Mesenchymal stem cell (in vitro differentiated cells and primary cell): ENCODE measurements around the gene ADD3.
"Not testable (repeated sequence)": the region's sequence is repeated elsewhere in the genome, so short reads cannot be mapped to it uniquely, and the experiment has no call there.

Source experiments
- DNase-seq: peaks from one replicate; pipeline ENCODE4 v3.0.0-alpha.2; 2013
- H2AFZ ChIP-seq: one replicate; pipeline ENCODE4 v1.6.1; 2013; ENCODE audit warnings: low read depth, mild to moderate bottlenecking, control low read depth, inconsistent platforms, low read length, moderate library complexity
- H2AK5ac ChIP-seq: 2 replicates; pipeline ENCODE4 v1.6.1; 2013; ENCODE audit warnings: low read length, moderate library complexity, mild to moderate bottlenecking, inconsistent platforms; ENCODE audit not compliant: severe bottlenecking
- H2BK120ac ChIP-seq: one replicate; pipeline ENCODE4 v1.6.1; 2013; ENCODE audit warnings: low read depth, mild to moderate bottlenecking, inconsistent platforms, low read length, moderate library complexity
- H2BK12ac ChIP-seq, 2 experiments: one replicate each; pipeline ENCODE4 v1.6.1; 2013; ENCODE audit warnings: inconsistent platforms in 2 of 2, low read length in 2 of 2, mild to moderate bottlenecking in 2 of 2, moderate library complexity in 2 of 2, control low read depth in 1 of 2
- H2BK15ac ChIP-seq: one replicate; pipeline ENCODE4 v1.6.1; 2013; ENCODE audit warnings: mild to moderate bottlenecking, low read depth, inconsistent platforms; ENCODE audit not compliant: poor library complexity, severe bottlenecking
- H2BK5ac ChIP-seq: 2 replicates; pipeline ENCODE4 v1.6.1; 2013; ENCODE audit warnings: low read depth, mild to moderate bottlenecking, low read length, control low read depth, inconsistent platforms; ENCODE audit not compliant: poor library complexity, severe bottlenecking
- H3K14ac ChIP-seq, 2 experiments: one replicate each; pipeline ENCODE4 v1.6.1; 2013; ENCODE audit warnings: inconsistent platforms in 2 of 2, low read length in 2 of 2, control low read depth in 1 of 2, mild to moderate bottlenecking in 1 of 2, moderate library complexity in 1 of 2
- H3K18ac ChIP-seq, 2 experiments: one replicate each; pipeline ENCODE4 v1.6.1; 2013; ENCODE audit warnings: inconsistent platforms in 2 of 2, low read length in 2 of 2, control low read depth in 1 of 2, low read depth in 1 of 2, mild to moderate bottlenecking in 1 of 2
- H3K23ac ChIP-seq, 2 experiments: one replicate each; pipeline ENCODE4 v1.6.1; 2013; ENCODE audit warnings: inconsistent platforms in 2 of 2, low read length in 2 of 2, mild to moderate bottlenecking in 2 of 2, moderate library complexity in 2 of 2, control low read depth in 1 of 2
- H3K27ac ChIP-seq: 2 replicates; pipeline ENCODE4 v1.5.1; 2013; ENCODE audit warnings: mild to moderate bottlenecking, moderate library complexity, low read length, control low read depth, inconsistent platforms; ENCODE audit not compliant: poor library complexity, severe bottlenecking
- H3K27me3 ChIP-seq, 2 experiments: 2 replicates each; pipeline versions ENCODE4 v1.6.1 to v1.7.0; 2013; ENCODE audit warnings: low read length in 2 of 2, mild to moderate bottlenecking in 2 of 2, moderate library complexity in 2 of 2, control low read depth in 1 of 2, inconsistent platforms in 1 of 2; ENCODE audit not compliant: control insufficient read depth in 1 of 2, insufficient read depth in 1 of 2
- H3K36me3 ChIP-seq, 2 experiments: 2 replicates each; pipeline versions ENCODE4 v1.6.1 to v1.7.0; 2013; ENCODE audit warnings: low read length in 2 of 2, control low read depth in 1 of 2, inconsistent platforms in 1 of 2, low read depth in 1 of 2, mild to moderate bottlenecking in 1 of 2; ENCODE audit not compliant: insufficient read depth in 2 of 2, control insufficient read depth in 1 of 2
- H3K4ac ChIP-seq, 2 experiments: one replicate each; pipeline ENCODE4 v1.6.1; 2013; ENCODE audit warnings: inconsistent platforms in 2 of 2, low read length in 2 of 2, mild to moderate bottlenecking in 2 of 2, moderate library complexity in 2 of 2, control low read depth in 1 of 2, low read depth in 1 of 2
- H3K4me1 ChIP-seq: 2 replicates; pipeline ENCODE4 v1.6.1; 2013; ENCODE audit warnings: low read depth, low read length, control low read depth; ENCODE audit not compliant: control insufficient read depth, insufficient read depth
- H3K4me2 ChIP-seq: 2 replicates; pipeline ENCODE4 v1.6.1; 2013; ENCODE audit warnings: low read length, mild to moderate bottlenecking, inconsistent platforms; ENCODE audit not compliant: poor library complexity, severe bottlenecking
- H3K4me3 ChIP-seq, 2 experiments: 2 replicates each; pipeline versions ENCODE4 v1.5.1 to v1.7.0; 2013; ENCODE audit warnings: low read length in 2 of 2, mild to moderate bottlenecking in 2 of 2, control low read depth in 1 of 2, low read depth in 1 of 2; ENCODE audit not compliant: insufficient read depth in 1 of 2
- H3K79me1 ChIP-seq: replicated peaks from 2 replicates; pipeline ENCODE4 v1.6.1; 2013; ENCODE audit warnings: mild to moderate bottlenecking, control low read depth, low read length, inconsistent platforms; ENCODE audit not compliant: poor library complexity, severe bottlenecking
- H3K9ac ChIP-seq: 2 replicates; pipeline ENCODE4 v1.7.0; 2013; ENCODE audit warnings: mild to moderate bottlenecking, low read length, moderate library complexity
- H3K9me3 ChIP-seq: 2 replicates; pipeline ENCODE4 v1.7.0; 2013; ENCODE audit warnings: mild to moderate bottlenecking, low read length; ENCODE audit not compliant: control insufficient read depth
- H4K8ac ChIP-seq: one replicate; pipeline ENCODE4 v1.6.1; 2013; ENCODE audit warnings: inconsistent platforms, mild to moderate bottlenecking, low read length, moderate library complexity
- H4K91ac ChIP-seq: one replicate; pipeline ENCODE4 v1.6.1; 2013; ENCODE audit warnings: mild to moderate bottlenecking, low read length, inconsistent platforms
- WGBS: methylation state at CpG from one replicate; pipeline ENCODE4 v1.1.7; 2013; ENCODE audit warnings: mixed read lengths; 5-methylcytosine and 5-hydroxymethylcytosine counted together

ADD3 gene

DNA sequence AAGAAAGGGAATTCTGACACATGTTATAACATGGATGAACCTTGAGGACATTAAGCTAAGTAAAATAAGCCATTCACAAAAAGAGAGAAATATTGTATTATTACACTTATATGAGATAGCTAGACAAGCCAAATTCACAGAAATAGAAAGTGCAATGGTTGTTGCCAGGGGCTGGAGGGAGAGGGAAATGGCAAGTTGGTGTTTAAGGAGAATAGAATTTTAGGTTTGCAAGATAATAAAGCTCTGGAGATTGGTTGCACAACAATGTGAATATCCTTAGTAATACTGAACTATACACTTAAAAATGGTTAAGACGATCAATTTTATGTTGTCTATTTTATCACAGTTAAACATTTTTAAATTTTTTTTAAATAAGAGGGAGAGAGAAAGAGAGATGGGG lies 25.0 kb upstream of the ADD3 start:
- Histone ChIP-seq H3K4me2 (no peak overlapping the region), H2BK12ac (no peak overlapping the region), H3K18ac (no peak overlapping the region), H2AK5ac (no peak overlapping the region), H3K9ac (peak overlapping the region; percentile 80), H2BK120ac (no peak overlapping the region), H3K9me3 (peaks cover 3% of the 10 kb centered on the region), H3K4me1 (no peaks in the 10 kb centered on the region), H3K14ac (no peak overlapping the region), H4K91ac (no peak overlapping the region), H3K27ac (no peak overlapping the region), H3K79me1 (no peaks in the 10 kb centered on the region), H2AFZ (no peak overlapping the region), H3K4ac (no peak overlapping the region), H3K27me3 (no peaks in the 10 kb centered on the region), H3K4me3 (peak overlapping the region in 1 of 2 experiments; percentile 71), H3K36me3 (no peaks in the 10 kb centered on the region), H3K23ac (no peak overlapping the region), H2BK5ac (no peak overlapping the region), H4K8ac (no peak overlapping the region), H2BK15ac (no peak overlapping the region)
- WGBS, result no CpG with 5 or more reads among the region's 1 CpG
- no peak for DNase-seq

DNA sequence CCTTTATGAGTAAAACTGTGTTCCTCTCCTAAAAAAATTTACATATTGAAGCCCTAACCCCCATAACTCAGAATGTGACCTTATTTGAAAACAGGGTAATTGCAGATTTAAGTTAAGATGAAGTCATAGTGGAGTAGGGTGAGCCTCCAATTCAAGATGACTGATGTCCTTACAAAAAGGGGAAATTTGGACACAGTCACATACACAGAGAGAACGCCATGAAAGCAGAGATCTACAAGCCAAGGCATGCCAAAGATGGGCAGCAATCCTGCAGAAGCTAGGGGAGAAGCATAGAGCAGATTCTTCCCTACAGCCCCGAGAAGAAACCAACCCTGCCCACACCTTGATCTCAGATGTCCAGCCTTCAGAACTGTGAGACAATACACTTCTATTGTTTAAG lies 23.8 kb upstream of the ADD3 start:
- Histone ChIP-seq H4K91ac (no peak overlapping the region), H2BK12ac (peak overlapping the region in 1 of 2 experiments; percentile 88), H3K4me3 (no peak overlapping the region), H3K79me1 (no peaks in the 10 kb centered on the region), H3K18ac (no peak overlapping the region), H3K4me1 (no peaks in the 10 kb centered on the region), H2BK5ac (no peak overlapping the region), H3K4me2 (no peak overlapping the region), H3K27ac (no peak overlapping the region), H3K14ac (no peak overlapping the region), H3K36me3 (no peaks in the 10 kb centered on the region), H2BK15ac (no peak overlapping the region), H4K8ac (no peak overlapping the region), H3K9me3 (peaks cover 3% of the 10 kb centered on the region), H3K23ac (no peak overlapping the region), H2AK5ac (no peak overlapping the region), H3K27me3 (no peaks in the 10 kb centered on the region), H2BK120ac (no peak overlapping the region), H2AFZ (no peak overlapping the region), H3K9ac (no peak overlapping the region), H3K4ac (no peak overlapping the region)
- 95% methylated on average over 2 of the region's 2 CpGs for WGBS
- DNase-seq, result no peak

DNA sequence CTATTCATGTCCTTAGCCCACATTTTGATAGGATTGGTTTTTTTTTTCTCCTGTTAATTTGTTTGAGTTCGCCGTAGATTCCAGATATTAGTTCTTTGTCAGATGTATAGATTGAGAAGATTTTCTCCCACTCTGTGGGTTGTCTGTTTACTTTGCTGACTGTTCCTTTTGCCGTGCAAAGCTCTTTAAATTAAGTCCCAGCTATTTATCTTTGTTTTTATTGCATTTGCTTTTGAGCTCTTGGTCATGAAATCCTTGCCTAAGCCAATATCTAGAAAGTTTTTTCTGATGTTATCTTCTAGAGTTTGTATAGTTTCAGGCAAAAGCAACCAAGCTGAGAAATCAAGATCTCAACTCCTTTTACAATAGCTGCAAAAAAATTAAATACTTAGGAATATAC lies 22.0 kb upstream of the ADD3 start:
- H3K79me1 ChIP-seq, H3K4me3 ChIP-seq, H2BK5ac ChIP-seq, H3K9me3 ChIP-seq, DNase-seq, H3K4me2 ChIP-seq, H3K23ac ChIP-seq, H2BK120ac ChIP-seq, H3K18ac ChIP-seq, H3K4ac ChIP-seq, H3K14ac ChIP-seq, H2BK12ac ChIP-seq, H3K27me3 ChIP-seq, H3K9ac ChIP-seq, H2BK15ac ChIP-seq, H3K27ac ChIP-seq, H3K4me1 ChIP-seq, H3K36me3 ChIP-seq, H4K91ac ChIP-seq, H2AK5ac ChIP-seq, H4K8ac ChIP-seq, H2AFZ ChIP-seq: not testable (repeated sequence)
- 100% methylated on average over 1 of the region's 3 CpGs for WGBS

DNA sequence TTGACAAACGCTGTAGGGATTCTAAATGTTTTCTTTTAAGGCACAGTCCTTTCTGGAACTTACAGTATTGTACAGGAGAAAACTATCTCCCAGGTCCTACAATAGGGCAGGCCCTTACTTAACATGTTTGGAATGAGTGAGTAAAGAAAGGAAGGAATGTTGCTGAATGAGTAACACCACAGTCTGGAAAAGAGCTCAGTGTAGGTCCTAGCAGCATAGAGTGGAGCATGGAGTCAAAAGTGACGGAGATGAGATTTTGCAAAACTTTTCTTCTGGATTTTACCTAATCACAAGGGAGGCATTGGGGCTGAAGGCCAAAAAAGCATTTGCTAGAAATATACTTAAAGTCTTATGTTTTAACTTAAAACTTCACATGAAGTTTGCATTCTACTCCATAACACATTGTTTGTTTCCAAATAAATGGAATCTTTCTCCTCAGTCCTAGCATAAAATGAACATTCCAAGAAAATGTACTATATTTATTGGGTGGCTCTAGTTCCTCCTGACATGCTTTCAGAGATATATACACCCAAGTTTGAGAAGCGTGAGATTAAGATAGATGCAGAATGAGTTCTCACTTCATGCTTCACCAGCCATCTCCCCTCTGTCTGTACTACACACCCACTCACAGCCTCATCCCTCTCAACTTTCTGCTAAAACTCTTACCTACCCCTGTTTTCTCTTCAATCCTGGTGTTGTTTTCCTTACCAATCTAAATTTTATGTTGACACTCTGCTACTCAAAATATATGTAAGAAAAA lies 20.2 kb upstream of the ADD3 start:
- Histone ChIP-seq H4K91ac (no peak overlapping the region), H3K4me1 (no peaks in the 10 kb centered on the region), H3K4me3 (peak overlapping the region in 1 of 2 experiments; percentile 4), H2BK12ac (no peak overlapping the region), H3K14ac (no peak overlapping the region), H3K27ac (peak overlapping the region; percentile 73), H2BK120ac (no peak overlapping the region), H2AK5ac (no peak overlapping the region), H3K4ac (no peak overlapping the region), H3K9me3 (peaks cover 3% of the 10 kb centered on the region), H3K27me3 (no peaks in the 10 kb centered on the region), H2BK15ac (no peak overlapping the region), H4K8ac (no peak overlapping the region), H3K4me2 (no peak overlapping the region), H2BK5ac (no peak overlapping the region), H2AFZ (no peak overlapping the region), H3K36me3 (no peaks in the 10 kb centered on the region), H3K79me1 (no peaks in the 10 kb centered on the region), H3K23ac (no peak overlapping the region), H3K18ac (no peak overlapping the region), H3K9ac (peak overlapping the region; percentile 55)
- 93% methylated on average over 1 of the region's 3 CpGs for WGBS
- DNase-seq, result peak; percentile 71
